GM23338 (cell line): Measurements from ENCODE around the gene FANCC. TPM values are rescaled to one million over a fixed set of nuclear protein-coding genes. Genes with fewer than 3 reads are reported as not detected.
"Not testable (repeated sequence)": the region's sequence is repeated elsewhere in the genome, so short reads cannot be mapped to it uniquely, and the experiment has no call there.

ENCODE experiments used
- ATAC-seq: fragments of 200-7000 bp; cut with Tn5 transposase; 3 replicates; pipeline ENCODE4 v1.9.1; 2020
- DNase-seq: peaks from one replicate; pipeline ENCODE4 v3.0.0-alpha.2; 2015; ENCODE audit warnings: low spot score
- H2AFZ ChIP-seq: fragments of 200-600 bp; sonication (generic); 2 replicates; pipeline ENCODE4 v1.8.0; 2016; ENCODE audit warnings: antibody characterized with exemption, mild to moderate bottlenecking, moderate library complexity
- H3F3A ChIP-seq: fragments of 200-600 bp; sonication (generic); replicated peaks from 2 replicates; pipeline ENCODE4 v1.8.0; 2017; ENCODE audit warnings: antibody characterized with exemption, mixed run types, low read depth
- H3K27ac ChIP-seq: fragments of 200-600 bp; sonication (generic); 2 replicates; pipeline ENCODE4 v1.6.1; 2016; ENCODE audit warnings: low read depth
- H3K27me3 ChIP-seq: fragments of 200-600 bp; sonication (generic); 2 replicates; pipeline ENCODE4 v1.8.0; 2016; ENCODE audit warnings: mild to moderate bottlenecking, mixed run types, moderate library complexity; ENCODE audit not compliant: insufficient read depth
- H3K36me3 ChIP-seq: fragments of 200-600 bp; sonication (generic); 2 replicates; pipeline ENCODE4 v1.8.0; 2016; ENCODE audit warnings: mild to moderate bottlenecking; ENCODE audit not compliant: insufficient read depth
- H3K4me1 ChIP-seq: fragments of 200-600 bp; sonication (generic); 2 replicates; pipeline ENCODE4 v1.8.0; 2016; ENCODE audit warnings: mild to moderate bottlenecking, moderate library complexity; ENCODE audit not compliant: insufficient read depth
- H3K4me2 ChIP-seq: fragments of 200-600 bp; sonication (generic); 2 replicates; pipeline ENCODE4 v1.7.1; 2017; ENCODE audit warnings: mixed run types
- H3K4me3 ChIP-seq: fragments of 200-600 bp; sonication (generic); 2 replicates; pipeline ENCODE4 v1.6.1; 2016; ENCODE audit warnings: mixed run types
- H3K79me2 ChIP-seq: fragments of 200-600 bp; sonication (generic); replicated peaks from 2 replicates; pipeline ENCODE4 v1.8.0; 2017; ENCODE audit warnings: mild to moderate bottlenecking; ENCODE audit not compliant: insufficient read depth
- H3K9me2 ChIP-seq: fragments of 200-600 bp; sonication (generic); 2 replicates; pipeline ENCODE4 v1.8.0; 2017; ENCODE audit not compliant: insufficient read depth
- H4K20me1 ChIP-seq: fragments of 200-600 bp; sonication (generic); replicated peaks from 2 replicates; pipeline ENCODE4 v1.8.0; 2017; ENCODE audit warnings: mild to moderate bottlenecking; ENCODE audit not compliant: insufficient read depth
- H3K27ac Mint-ChIP-seq: 2 replicates; pipeline ENCODE4 v1.8.0; 2020; ENCODE audit warnings: inconsistent platforms, mild to moderate bottlenecking, moderate library complexity, mixed read lengths
- H3K27me3 Mint-ChIP-seq: 3 replicates; pipeline ENCODE4 v1.8.0; 2022; ENCODE audit warnings: low read depth, mild to moderate bottlenecking, moderate library complexity, mixed read lengths, inconsistent platforms; ENCODE audit not compliant: insufficient read depth, poor library complexity
- H3K36me3 Mint-ChIP-seq: 3 replicates; pipeline ENCODE4 v1.8.0; 2021; ENCODE audit warnings: low read depth, mild to moderate bottlenecking, inconsistent platforms, moderate library complexity, mixed read lengths
- H3K4me1 Mint-ChIP-seq: 3 replicates; pipeline ENCODE4 v1.8.0; 2020; ENCODE audit warnings: mild to moderate bottlenecking, inconsistent platforms, mixed read lengths
- H3K4me3 Mint-ChIP-seq: 3 replicates; pipeline ENCODE4 v1.8.0; 2021; ENCODE audit warnings: moderate library complexity, mild to moderate bottlenecking, inconsistent platforms, mixed read lengths
- H3K9me3 Mint-ChIP-seq: 3 replicates; pipeline ENCODE4 v1.8.0; 2020; ENCODE audit warnings: moderate library complexity, mild to moderate bottlenecking, inconsistent platforms, mixed read lengths
- CREB1 ChIP-seq: fragments of 250-450 bp; sonication (Bioruptor Pico); IDR thresholded peaks from 2 replicates; pipeline ENCODE4 v1.5.0; 2020; ENCODE audit warnings: low read depth, mild to moderate bottlenecking, moderate library complexity
- EZH2phosphoT487 ChIP-seq: fragments of 200-600 bp; sonication (generic); IDR thresholded peaks from one replicate; pipeline ENCODE4 v1.8.1; 2018; ENCODE audit warnings: antibody characterized with exemption; ENCODE audit not compliant: unreplicated experiment
- POLR2AphosphoS5 ChIP-seq: IDR thresholded peaks from 2 replicates; pipeline ENCODE4 v1.6.1; 2016; ENCODE audit warnings: antibody characterized with exemption, low read depth
- STAT1 ChIP-seq: IDR thresholded peaks from one replicate; pipeline ENCODE4 v1.6.1; 2016; ENCODE audit warnings: antibody characterized with exemption; ENCODE audit not compliant: unreplicated experiment
- ZNF114 ChIP-seq: fragments of 250-450 bp; sonication (Bioruptor Pico); IDR thresholded peaks from 2 replicates; pipeline ENCODE4 v1.5.0; 2020; ENCODE audit warnings: mild to moderate bottlenecking, moderate library complexity
- ZNF331 ChIP-seq: fragments of 250-450 bp; sonication (Bioruptor Pico); IDR thresholded peaks from 2 replicates; pipeline ENCODE4 v1.5.0; 2020; ENCODE audit warnings: low read depth, mild to moderate bottlenecking, moderate library complexity
- polyA plus RNA-seq: library from polyadenylated mRNA; unstranded; fragments of >200 nt; fragmentation: Nextera tagmentation; extraction: Ambion mirVana; gene quantifications from 2 replicates; pipeline ENCODE4 v1.2.1, GENCODE V29; 2016
- total RNA-seq: library from RNA; depleted of rRNA; stranded (reverse); fragments of >200 nt; shearing (Covaris generic); gene quantifications from 2 replicates; pipeline ENCODE4 v1.2.3, GENCODE V29; 2014
- TF ChIP-seq, protein P1 (sequence below), 2 experiments: fragments of 200-600 bp in 1 of 2; sonication (generic) in 1 of 2; conservative IDR thresholded peaks; 2 replicates each; pipeline versions ENCODE4 v1.5.1 to v1.6.1; 2016 to 2017; ENCODE audit warnings: antibody characterized with exemption in 2 of 2, low read depth in 2 of 2, mild to moderate bottlenecking in 2 of 2, moderate library complexity in 1 of 2
- TF ChIP-seq, protein P2 (sequence below): fragments of 250-450 bp; sonication (Bioruptor Pico); IDR thresholded peaks from 2 replicates; pipeline ENCODE4 v1.5.0; 2020; ENCODE audit warnings: mild to moderate bottlenecking, moderate library complexity
- TF ChIP-seq, protein P3 (sequence below): IDR thresholded peaks from 2 replicates; pipeline ENCODE4 v1.6.1; 2016; ENCODE audit warnings: antibody characterized with exemption

The FANCC gene
- total and polyA plus RNA-seq, 2 experiments from 2014 or later = 7.8 to 18.1 TPM

DNA sequence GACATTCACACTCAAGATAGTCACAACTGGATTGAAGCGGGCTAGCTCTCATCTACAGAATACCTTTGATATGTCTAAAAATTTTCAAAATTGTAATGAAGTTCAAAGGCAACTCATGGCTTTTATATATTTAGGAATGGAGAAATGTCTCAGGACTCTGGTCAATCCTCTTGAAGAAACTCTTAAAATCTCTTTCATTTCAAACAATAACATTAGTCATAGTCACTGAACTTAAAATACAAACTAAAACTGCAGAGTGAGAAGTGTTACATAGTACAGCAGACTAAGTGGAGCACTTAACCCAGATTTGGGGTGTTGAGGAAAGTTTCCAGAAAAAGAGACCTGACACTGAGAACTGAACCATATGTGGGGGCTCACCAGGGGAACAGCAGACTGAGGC, 20.7 kb downstream of the FANCC start:
- Histone ChIP-seq H3K27me3 (no peaks in the 10 kb centered on the region), H3K79me2 (peaks cover 24% of the 10 kb centered on the region), H3K36me3 (no peaks in the 10 kb centered on the region), H4K20me1 (no peaks in the 10 kb centered on the region), H3K4me1 (no peaks in the 10 kb centered on the region), H3F3A (no peaks in the 10 kb centered on the region), H2AFZ (no peak overlapping the region), H3K27ac (no peak overlapping the region), H3K4me2 (no peak overlapping the region), H3K9me2 (no peaks in the 10 kb centered on the region), H3K4me3 (no peak overlapping the region)
- no peak overlapping the region for H3K4me3 Mint-ChIP-seq
- H3K27ac Mint-ChIP-seq = no peak overlapping the region
- H3K4me1 Mint-ChIP-seq = peaks cover 6% of the 10 kb centered on the region; the same call in 2 of the 3 replicates
- ATAC-seq (no peak), DNase-seq (no peak)
- TF ChIP-seq, protein P1, sequence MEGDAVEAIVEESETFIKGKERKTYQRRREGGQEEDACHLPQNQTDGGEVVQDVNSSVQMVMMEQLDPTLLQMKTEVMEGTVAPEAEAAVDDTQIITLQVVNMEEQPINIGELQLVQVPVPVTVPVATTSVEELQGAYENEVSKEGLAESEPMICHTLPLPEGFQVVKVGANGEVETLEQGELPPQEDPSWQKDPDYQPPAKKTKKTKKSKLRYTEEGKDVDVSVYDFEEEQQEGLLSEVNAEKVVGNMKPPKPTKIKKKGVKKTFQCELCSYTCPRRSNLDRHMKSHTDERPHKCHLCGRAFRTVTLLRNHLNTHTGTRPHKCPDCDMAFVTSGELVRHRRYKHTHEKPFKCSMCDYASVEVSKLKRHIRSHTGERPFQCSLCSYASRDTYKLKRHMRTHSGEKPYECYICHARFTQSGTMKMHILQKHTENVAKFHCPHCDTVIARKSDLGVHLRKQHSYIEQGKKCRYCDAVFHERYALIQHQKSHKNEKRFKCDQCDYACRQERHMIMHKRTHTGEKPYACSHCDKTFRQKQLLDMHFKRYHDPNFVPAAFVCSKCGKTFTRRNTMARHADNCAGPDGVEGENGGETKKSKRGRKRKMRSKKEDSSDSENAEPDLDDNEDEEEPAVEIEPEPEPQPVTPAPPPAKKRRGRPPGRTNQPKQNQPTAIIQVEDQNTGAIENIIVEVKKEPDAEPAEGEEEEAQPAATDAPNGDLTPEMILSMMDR (conservative IDR thresholded peaks at IDR 0.05; ENCODE audit: low read depth in 2 of 2) = no peak
- TF ChIP-seq ZNF331 (CRISPR knock-in tag) = no peak
- TF ChIP-seq POLR2AphosphoS5 = no peak
- TF ChIP-seq ZNF114 = no peak
- no peaks in the 10 kb centered on the region for H3K36me3 Mint-ChIP-seq
- no peaks in the 10 kb centered on the region for H3K9me3 Mint-ChIP-seq
- H3K27me3 Mint-ChIP-seq = peaks cover 5% of the 10 kb centered on the region

DNA sequence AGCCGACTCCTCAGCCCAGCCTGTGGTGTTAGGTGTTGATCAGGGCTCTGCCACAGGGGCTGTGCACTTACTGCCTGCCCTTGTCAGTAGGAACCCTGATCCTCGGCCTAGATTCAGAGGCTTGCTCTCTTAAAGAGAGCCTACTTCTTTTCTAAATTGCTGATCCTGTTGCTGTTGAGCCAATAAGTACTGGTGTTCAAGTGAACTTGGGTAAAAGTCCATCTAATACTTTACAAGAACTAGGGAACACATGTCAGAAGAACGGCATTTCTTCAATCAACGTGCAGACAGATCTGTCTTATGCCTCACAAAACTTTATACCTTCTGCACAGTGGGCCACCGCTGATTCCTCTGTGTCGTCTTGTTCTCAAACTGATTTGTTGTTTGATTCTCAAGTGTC, 24.2 kb downstream of the FANCC start:
- not testable (repeated sequence) for H3K9me2 ChIP-seq, H3K27me3 ChIP-seq

DNA sequence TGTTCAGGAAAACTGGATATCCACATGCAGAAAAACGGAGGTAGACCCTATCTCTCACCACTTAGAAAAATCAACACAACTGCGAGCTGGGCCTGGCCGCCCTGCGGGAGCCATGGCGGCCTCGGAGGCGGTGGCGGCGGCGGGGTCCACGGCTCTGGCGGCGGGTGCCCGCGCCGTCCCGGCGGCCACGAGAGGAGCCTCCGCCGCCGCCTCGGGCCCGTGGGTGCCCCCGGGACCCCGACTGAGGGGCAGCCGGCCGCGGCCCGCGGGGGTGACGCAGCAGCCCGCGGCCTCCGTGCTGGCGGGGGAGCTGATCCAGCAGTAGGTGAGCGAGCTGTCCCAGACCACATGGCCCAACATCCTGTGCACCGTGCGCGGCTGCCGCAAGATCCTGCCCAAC, 25.3 kb downstream of the FANCC start:
- Histone ChIP-seq H2AFZ (no peak overlapping the region), H4K20me1 (no peaks in the 10 kb centered on the region)
- no peak overlapping the region for H3K27ac Mint-ChIP-seq
- TF ChIP-seq, protein P2, sequence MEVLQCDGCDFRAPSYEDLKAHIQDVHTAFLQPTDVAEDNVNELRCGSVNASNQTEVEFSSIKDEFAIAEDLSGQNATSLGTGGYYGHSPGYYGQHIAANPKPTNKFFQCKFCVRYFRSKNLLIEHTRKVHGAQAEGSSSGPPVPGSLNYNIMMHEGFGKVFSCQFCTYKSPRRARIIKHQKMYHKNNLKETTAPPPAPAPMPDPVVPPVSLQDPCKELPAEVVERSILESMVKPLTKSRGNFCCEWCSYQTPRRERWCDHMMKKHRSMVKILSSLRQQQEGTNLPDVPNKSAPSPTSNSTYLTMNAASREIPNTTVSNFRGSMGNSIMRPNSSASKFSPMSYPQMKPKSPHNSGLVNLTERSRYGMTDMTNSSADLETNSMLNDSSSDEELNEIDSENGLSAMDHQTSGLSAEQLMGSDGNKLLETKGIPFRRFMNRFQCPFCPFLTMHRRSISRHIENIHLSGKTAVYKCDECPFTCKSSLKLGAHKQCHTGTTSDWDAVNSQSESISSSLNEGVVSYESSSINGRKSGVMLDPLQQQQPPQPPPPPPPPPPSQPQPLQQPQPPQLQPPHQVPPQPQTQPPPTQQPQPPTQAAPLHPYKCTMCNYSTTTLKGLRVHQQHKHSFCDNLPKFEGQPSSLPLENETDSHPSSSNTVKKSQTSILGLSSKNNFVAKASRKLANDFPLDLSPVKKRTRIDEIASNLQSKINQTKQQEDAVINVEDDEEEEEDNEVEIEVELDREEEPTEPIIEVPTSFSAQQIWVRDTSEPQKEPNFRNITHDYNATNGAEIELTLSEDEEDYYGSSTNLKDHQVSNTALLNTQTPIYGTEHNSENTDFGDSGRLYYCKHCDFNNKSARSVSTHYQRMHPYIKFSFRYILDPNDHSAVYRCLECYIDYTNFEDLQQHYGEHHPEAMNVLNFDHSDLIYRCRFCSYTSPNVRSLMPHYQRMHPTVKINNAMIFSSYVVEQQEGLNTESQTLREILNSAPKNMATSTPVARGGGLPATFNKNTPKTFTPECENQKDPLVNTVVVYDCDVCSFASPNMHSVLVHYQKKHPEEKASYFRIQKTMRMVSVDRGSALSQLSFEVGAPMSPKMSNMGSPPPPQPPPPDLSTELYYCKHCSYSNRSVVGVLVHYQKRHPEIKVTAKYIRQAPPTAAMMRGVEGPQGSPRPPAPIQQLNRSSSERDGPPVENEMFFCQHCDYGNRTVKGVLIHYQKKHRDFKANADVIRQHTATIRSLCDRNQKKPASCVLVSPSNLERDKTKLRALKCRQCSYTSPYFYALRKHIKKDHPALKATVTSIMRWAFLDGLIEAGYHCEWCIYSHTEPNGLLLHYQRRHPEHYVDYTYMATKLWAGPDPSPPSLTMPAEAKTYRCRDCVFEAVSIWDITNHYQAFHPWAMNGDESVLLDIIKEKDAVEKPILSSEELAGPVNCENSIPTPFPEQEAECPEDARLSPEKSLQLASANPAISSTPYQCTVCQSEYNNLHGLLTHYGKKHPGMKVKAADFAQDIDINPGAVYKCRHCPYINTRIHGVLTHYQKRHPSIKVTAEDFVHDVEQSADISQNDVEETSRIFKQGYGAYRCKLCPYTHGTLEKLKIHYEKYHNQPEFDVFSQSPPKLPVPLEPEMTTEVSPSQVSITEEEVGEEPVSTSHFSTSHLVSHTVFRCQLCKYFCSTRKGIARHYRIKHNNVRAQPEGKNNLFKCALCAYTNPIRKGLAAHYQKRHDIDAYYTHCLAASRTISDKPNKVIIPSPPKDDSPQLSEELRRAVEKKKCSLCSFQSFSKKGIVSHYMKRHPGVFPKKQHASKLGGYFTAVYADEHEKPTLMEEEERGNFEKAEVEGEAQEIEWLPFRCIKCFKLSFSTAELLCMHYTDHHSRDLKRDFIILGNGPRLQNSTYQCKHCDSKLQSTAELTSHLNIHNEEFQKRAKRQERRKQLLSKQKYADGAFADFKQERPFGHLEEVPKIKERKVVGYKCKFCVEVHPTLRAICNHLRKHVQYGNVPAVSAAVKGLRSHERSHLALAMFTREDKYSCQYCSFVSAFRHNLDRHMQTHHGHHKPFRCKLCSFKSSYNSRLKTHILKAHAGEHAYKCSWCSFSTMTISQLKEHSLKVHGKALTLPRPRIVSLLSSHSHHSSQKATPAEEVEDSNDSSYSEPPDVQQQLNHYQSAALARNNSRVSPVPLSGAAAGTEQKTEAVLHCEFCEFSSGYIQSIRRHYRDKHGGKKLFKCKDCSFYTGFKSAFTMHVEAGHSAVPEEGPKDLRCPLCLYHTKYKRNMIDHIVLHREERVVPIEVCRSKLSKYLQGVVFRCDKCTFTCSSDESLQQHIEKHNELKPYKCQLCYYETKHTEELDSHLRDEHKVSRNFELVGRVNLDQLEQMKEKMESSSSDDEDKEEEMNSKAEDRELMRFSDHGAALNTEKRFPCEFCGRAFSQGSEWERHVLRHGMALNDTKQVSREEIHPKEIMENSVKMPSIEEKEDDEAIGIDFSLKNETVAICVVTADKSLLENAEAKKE = no peak
- TF ChIP-seq ZNF114 (no peak), POLR2AphosphoS5 (no peak), CREB1 (CRISPR knock-in tag) (no peak), EZH2phosphoT487 (no peak), STAT1 (no peak)
- TF ChIP-seq, protein P3, sequence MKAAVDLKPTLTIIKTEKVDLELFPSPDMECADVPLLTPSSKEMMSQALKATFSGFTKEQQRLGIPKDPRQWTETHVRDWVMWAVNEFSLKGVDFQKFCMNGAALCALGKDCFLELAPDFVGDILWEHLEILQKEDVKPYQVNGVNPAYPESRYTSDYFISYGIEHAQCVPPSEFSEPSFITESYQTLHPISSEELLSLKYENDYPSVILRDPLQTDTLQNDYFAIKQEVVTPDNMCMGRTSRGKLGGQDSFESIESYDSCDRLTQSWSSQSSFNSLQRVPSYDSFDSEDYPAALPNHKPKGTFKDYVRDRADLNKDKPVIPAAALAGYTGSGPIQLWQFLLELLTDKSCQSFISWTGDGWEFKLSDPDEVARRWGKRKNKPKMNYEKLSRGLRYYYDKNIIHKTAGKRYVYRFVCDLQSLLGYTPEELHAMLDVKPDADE = no peak

More for the DNA sequence above, 24.2 kb downstream of the FANCC start:
- not testable (repeated sequence) for H3K4me1 ChIP-seq, H3K4me1 Mint-ChIP-seq, H2AFZ ChIP-seq, H3K4me3 Mint-ChIP-seq, H3K27ac Mint-ChIP-seq, H3F3A ChIP-seq, H4K20me1 ChIP-seq, H3K4me3 ChIP-seq, H3K4me2 ChIP-seq, H3K36me3 ChIP-seq, H3K27me3 Mint-ChIP-seq, H3K36me3 Mint-ChIP-seq, H3K9me3 Mint-ChIP-seq, H3K27ac ChIP-seq, DNase-seq
- peaks cover 15% of the 10 kb centered on the region for H3K79me2 ChIP-seq
- ATAC-seq = peak; percentile 54; the same call in 2 of the 3 replicates

More for the DNA sequence above, 25.3 kb downstream of the FANCC start:
- Histone ChIP-seq H3K27me3 (no peaks in the 10 kb centered on the region), H3K4me1 (no peaks in the 10 kb centered on the region), H3F3A (no peaks in the 10 kb centered on the region), H3K79me2 (peaks cover 9% of the 10 kb centered on the region), H3K4me2 (no peak overlapping the region), H3K27ac (no peak overlapping the region), H3K4me3 (no peak overlapping the region), H3K36me3 (no peaks in the 10 kb centered on the region), H3K9me2 (no peaks in the 10 kb centered on the region)
- Mint-ChIP-seq H3K27me3 (peaks cover 3% of the 10 kb centered on the region), H3K4me3 (no peak overlapping the region), H3K4me1 (peaks cover 3% of the 10 kb centered on the region; the same call in 2 of the 3 replicates), H3K36me3 (no peaks in the 10 kb centered on the region), H3K9me3 (no peaks in the 10 kb centered on the region)
- no peak for DNase-seq
- no peak for ATAC-seq
